Left lobe of liver (tissue), 2 donors: ENCODE results near the gene GRIN1. TPM values are rescaled to one million over a fixed set of nuclear protein-coding genes. Genes with fewer than 3 reads are reported as not detected.
A peak's percentile ranks its signal among the peaks of the same experiment; 100 is the strongest.

Source experiments
- ATAC-seq: fragments of 200-7000 bp; cut with Tn5 transposase; one replicate; pipeline ENCODE4 v1.9.1; 2020; ENCODE audit warnings: mild to moderate bottlenecking, moderate library complexity
- DNase-seq: peaks from one replicate; pipeline ENCODE4 v3.0.0-alpha.2; 2020; ENCODE audit warnings: low spot score
- total RNA-seq: library from RNA; stranded (reverse); gene quantifications from one replicate; pipeline ENCODE4 v1.2.1, GENCODE V29; 2021
- donor health status: DM: no; HTN: no; CAD: no; lungs with moderate emphysema.
- donor health status: DM: no; HTN: yes; CAD: no.

GRIN1 gene
- total RNA-seq, 1 donor from 2014 or later: not detected

DNA sequence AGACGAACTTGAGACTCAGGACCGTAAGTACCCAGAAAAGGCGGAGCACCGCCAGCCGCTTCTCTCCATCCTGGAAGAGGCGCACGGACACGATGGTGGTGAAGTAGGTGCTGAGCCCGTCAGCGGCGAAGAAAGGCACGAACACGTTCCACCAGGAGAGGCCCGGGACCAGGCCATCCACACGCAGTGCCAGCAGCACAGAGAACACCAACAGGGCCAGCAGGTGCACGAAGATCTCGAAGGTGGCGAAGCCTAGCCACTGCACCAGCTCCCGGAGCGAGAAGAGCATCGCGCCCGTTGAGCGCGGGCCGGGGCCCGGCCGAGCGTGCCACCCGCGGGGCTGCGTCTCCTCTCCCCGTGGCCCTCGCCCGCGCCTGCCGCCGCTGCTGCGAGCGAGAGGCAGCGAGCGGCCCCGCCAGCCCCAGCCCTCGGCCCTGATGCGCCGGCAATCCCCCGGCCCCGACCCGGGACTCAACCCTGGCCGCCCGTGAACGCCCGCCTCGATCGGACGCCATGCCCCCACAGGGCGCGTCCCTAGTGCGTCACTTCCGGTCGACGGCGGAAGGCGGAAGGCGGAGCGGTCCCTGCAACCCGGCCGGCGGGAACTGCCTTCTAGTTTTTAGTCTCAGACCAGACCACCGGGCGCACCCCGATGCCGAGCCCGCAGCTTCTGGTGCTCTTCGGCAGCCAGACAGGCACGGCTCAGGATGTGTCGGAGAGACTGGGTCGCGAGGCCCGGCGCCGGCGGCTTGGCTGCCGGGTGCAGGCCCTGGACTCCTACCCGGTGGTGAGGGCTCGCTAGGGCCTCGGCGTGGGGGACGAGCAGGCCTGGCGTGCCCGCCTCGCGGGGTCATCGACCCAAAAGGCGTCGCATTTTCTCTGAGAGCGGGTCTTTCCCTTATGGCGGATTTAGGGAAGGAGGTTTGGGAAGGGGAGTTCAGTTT, 66.4 kb downstream of the GRIN1 start, which contains the start of the genes NDOR1 and TMEM203:
Gene NDOR1 (plus strand): TSS at position 575 of the 944 bp plus-strand sequence. CDS start 78 bp downstream, at position 653.
Gene TMEM203 (minus strand): TSS at position 523 of the 944 bp plus-strand sequence. CDS start 234 bp downstream, at position 289.
- peak; percentile 57 for ATAC-seq
- peak; percentile 94 for DNase-seq

DNA sequence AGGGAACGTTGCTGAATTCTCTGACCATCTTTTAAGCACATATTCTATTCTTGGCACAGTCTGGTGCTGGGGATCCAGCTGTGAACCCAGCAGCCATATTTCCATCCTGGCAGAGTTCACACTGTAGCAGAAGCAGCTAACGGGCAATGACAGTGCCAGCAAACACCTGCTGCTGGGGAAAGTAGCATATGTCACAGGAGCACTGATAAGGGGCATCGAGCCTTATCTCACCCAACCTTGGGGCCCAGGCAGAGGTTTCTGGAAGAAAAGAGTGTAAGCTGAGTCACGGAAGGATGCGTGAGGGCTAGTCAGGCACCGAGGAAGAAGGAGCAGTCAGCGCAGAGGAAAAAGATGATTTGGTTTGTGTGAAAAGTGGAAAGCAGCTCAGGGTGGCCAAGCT, 67.6 kb downstream of the GRIN1 start:
- DNase-seq (no peak), ATAC-seq (no peak)

DNA sequence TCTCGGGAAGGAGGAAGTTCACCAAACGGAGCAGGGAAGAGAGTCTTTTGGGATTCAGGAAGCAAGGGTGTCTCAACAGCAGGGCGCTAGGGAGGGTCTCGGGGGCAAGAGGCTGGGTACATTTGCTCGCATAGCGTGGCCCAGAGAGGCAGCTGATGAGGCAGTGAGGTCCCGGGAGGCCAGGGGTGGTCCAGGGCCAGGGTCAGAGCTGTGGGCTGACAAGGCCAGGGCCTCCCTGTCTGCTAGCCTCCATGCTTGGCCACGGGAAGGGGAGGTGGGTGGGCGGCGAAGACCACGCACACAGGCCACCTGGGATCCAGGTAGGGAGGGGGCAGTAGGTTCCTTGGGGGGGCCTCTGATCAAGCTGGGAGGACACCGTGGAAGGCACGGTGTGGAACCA, 72.6 kb downstream of the GRIN1 start:
- DNase-seq: no peak
- no peak for ATAC-seq

DNA sequence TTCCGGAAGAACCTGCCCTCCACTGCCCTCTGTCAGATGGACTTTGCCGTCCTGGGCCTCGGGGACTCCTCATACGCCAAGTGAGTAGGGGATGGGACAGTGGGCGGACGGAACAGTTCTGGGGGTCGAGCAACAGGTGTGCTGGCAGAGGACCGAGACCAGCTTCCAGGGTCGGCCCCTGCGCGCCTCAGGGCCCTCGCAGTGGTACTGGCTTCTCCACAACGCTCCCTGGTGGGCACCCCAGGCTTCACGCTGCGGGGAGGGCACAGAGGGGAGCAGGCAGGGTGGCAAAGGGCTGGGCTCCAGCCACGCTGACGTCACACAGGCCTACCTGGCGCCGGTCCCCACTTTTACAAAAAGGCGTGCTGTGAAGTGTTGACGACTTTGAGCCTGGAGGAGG, 73.6 kb downstream of the GRIN1 start:
- no peak for DNase-seq
- no peak for ATAC-seq

- DNase-seq: no peak
- no peak for ATAC-seq
Measured at GRCh38 chr9:137213160-137214060, 74.5 kb downstream of the GRIN1 start.

DNA sequence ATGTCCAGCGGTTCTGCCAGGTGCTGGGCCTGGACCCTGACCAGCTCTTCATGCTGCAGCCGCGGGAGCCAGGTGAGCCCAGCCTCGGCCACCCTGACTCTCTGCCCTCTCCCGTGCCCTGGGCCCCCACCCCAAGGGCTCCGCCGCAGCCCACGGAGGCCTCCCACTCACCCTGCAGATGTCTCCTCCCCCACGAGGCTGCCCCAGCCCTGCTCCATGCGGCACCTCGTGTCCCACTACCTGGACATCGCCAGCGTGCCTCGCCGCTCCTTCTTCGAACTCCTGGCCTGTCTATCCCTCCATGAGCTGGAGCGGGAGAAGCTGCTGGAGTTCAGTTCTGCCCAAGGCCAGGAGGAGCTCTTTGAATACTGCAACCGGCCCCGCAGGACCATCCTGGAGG, 75.7 kb downstream of the GRIN1 start:
- DNase-seq (no peak), ATAC-seq (no peak)

DNA sequence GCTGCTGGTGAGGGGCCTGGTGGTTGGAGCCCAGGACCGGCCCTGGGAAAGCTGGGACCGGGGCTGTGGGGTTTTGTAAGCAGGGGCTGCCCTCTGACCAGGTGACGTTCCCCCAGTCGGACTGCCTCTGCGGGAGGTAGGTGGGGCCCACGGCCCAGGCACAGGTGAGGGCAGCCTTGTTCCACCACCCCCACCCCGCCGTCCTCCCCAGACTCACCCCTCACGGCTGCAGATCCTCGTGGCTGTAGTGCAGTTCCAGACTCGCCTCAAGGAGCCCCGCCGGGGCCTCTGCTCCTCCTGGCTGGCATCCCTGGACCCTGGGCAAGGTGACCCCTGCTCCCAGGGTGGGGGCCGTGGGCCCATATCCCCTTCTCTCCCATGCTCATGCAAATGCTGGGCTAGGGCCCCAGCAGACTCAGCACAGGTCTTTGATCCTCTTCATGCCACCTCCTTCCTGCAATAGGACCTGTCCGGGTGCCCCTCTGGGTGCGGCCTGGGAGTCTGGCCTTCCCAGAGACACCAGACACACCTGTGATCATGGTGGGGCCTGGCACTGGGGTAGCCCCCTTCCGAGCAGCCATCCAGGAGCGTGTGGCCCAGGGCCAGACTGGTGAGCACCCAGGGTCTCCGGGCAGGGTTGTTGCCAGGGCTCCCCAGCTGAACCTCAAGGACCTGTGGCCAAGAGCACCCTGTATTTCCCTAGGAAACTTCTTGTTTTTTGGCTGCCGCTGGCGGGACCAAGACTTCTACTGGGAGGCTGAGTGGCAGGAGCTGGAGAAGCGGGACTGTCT, 76.4 kb downstream of the GRIN1 start:
- ATAC-seq: no peak
- no peak for DNase-seq

- ATAC-seq: no peak
- no peak for DNase-seq
Measured at GRCh38 chr9:137216188-137216965, 77.4 kb downstream of the GRIN1 start.

DNA sequence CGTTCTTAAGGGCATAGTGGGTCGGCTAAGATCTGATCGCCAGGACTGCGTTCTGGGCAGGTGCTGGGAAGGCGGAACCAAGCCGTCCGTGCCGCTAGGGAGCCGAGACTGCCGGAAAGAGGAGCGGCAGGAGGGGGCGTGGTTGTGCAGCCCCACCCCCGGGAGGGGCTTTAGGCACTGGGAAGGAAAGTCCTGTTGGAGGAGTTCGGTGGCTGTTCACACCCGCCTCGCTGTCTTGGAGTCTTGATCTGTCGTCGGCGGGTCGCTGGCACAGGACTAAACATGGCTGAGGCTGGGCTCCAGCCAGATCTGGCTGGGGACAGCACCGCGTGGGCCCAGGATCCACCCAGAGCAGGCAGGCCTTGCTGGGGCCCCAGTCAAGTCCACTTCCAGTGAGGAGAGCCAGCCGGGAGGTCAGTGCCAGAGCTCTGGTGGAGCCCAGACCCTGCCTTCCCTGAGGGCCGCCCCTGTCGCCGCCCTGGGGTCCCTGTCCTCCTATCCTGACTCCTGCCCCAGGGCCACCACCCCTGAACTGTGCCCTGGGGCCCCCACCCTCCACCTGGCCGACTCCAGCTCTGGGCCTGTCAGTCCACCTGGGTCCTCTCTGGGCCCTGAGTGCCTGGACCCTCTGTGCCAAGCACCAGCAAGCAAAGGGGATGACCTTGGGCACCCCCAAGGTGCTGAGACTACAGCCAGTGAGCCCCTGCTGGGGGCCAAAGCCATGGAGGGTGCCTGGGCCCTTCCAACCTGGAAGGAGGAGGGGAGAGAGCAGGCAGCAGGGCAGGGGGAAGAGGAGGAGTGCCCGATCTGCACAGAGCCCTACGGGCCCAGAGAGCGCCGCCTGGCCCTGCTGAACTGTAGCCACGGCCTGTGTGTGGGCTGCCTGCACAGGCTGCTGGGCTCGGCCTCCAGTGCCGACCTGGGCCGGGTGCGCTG, 78.6 kb downstream of the GRIN1 start:
- DNase-seq: no peak
- peak; percentile 52 for ATAC-seq

- ATAC-seq (no peak), DNase-seq (no peak)
Measured at GRCh38 chr9:137218212-137218753, 79.3 kb downstream of the GRIN1 start.

Other genes with a start within 250 kb of the GRIN1 start
- 112 TPM for gene FBXW5, start 194.4 kb upstream of the GRIN1 start, total RNA-seq
- 411 TPM for gene C8G, start 193.9 kb upstream of the GRIN1 start, total RNA-seq
- gene LCN12, start 186.9 kb upstream of the GRIN1 start, total RNA-seq: 30.3 TPM
- 5.2 TPM for gene PTGDS, start 161.7 kb upstream of the GRIN1 start, total RNA-seq
- not detected for gene LCNL1, start 156.2 kb upstream of the GRIN1 start, total RNA-seq
- gene PAXX, start 146.7 kb upstream of the GRIN1 start, total RNA-seq: 27.3 TPM
- gene CLIC3, start 142.6 kb upstream of the GRIN1 start, total RNA-seq: not detected
- gene ABCA2, start 110.9 kb upstream of the GRIN1 start, total RNA-seq: 61.2 TPM
- 0.08 TPM for gene FUT7, start 107.1 kb upstream of the GRIN1 start, total RNA-seq
- gene NPDC1, start 93.0 kb upstream of the GRIN1 start, total RNA-seq: 16.6 TPM
- 1.7 TPM for gene ENTPD2, start 85.1 kb upstream of the GRIN1 start, total RNA-seq
- gene SAPCD2, start 68.6 kb upstream of the GRIN1 start, total RNA-seq: 0.15 TPM
- 1.8 TPM for gene UAP1L1, start 61.6 kb upstream of the GRIN1 start, total RNA-seq
- gene MAN1B1, start 52.2 kb upstream of the GRIN1 start, total RNA-seq: 27.4 TPM
- 87.0 TPM for gene DPP7, start 24.4 kb upstream of the GRIN1 start, total RNA-seq
- gene LRRC26, start 30.9 kb downstream of the GRIN1 start, total RNA-seq: not detected
- not detected for gene TMEM210, start 32.9 kb downstream of the GRIN1 start, total RNA-seq
- 35.5 TPM for gene ANAPC2, start 49.4 kb downstream of the GRIN1 start, total RNA-seq
- 29.4 TPM for gene SSNA1, start 49.5 kb downstream of the GRIN1 start, total RNA-seq
- 13.7 TPM for gene TPRN, start 61.6 kb downstream of the GRIN1 start, total RNA-seq
- gene TMEM203, start 66.5 kb downstream of the GRIN1 start, total RNA-seq: 24.5 TPM
- 10.1 TPM for gene NDOR1, start 66.5 kb downstream of the GRIN1 start, total RNA-seq
- 7.3 TPM for gene RNF208, start 83.1 kb downstream of the GRIN1 start, total RNA-seq
- 0.81 TPM for gene CYSRT1, start 86.0 kb downstream of the GRIN1 start, total RNA-seq
- not detected for gene RNF224, start 88.3 kb downstream of the GRIN1 start, total RNA-seq
- gene SLC34A3, start 91.7 kb downstream of the GRIN1 start, total RNA-seq: not detected
- gene TUBB4B, start 102.1 kb downstream of the GRIN1 start, total RNA-seq: 123 TPM
- not detected for gene STPG3, start 112.1 kb downstream of the GRIN1 start, total RNA-seq
- gene NELFB, start 116.2 kb downstream of the GRIN1 start, total RNA-seq: 22.2 TPM
- gene TOR4A, start 138.6 kb downstream of the GRIN1 start, total RNA-seq: 3.6 TPM
- gene NRARP, start 163.1 kb downstream of the GRIN1 start, total RNA-seq: 1.3 TPM